HG02571 (cell line): ENCODE measurements around the gene ADAM8.

ENCODE experiments used
- ATAC-seq: cut with Tn5 transposase; IDR thresholded peaks from one replicate; pipeline ENCODE4 v1.9.1; 2021; ENCODE audit warnings: mild to moderate bottlenecking, moderate library complexity; ENCODE audit not compliant: unreplicated experiment

Gene ADAM8

DNA sequence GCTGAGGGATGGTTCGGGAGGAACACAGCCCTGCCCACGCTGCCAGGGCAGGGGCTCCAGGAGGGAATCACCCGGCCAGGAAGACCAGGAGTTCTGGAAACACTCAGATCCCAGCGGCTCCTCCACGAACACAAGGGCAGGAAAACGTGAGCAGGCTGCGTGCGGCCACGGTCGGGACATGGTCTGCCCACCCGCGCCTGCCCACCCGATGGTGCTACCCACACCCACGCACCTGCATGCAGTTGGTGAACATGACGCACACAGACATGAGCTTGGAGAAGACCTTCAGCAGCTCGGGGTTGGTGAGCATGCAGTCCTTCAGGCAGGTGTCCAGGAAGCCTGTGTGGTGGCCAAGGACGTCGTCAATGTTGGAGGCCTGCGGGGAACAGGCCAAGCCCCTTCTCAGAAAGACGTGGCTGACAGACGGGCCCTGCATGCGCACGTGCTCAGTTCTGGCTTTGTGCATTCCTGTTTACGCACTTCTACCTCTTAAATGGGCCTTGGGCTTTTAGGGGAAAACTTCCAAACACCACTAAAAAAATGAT lies 6.2 kb upstream of the ADAM8 start:
- ATAC-seq = no peak

- no peak for ATAC-seq
Observed at GRCh38 chr10:133281628-133282372, 5.1 kb upstream of the ADAM8 start.

GRCh38 chr10:133281084-133281483 lies 4.4 kb upstream of the ADAM8 start:
- no peak for ATAC-seq

GRCh38 chr10:133280391-133281059 lies 3.9 kb upstream of the ADAM8 start:
- no peak for ATAC-seq

DNA sequence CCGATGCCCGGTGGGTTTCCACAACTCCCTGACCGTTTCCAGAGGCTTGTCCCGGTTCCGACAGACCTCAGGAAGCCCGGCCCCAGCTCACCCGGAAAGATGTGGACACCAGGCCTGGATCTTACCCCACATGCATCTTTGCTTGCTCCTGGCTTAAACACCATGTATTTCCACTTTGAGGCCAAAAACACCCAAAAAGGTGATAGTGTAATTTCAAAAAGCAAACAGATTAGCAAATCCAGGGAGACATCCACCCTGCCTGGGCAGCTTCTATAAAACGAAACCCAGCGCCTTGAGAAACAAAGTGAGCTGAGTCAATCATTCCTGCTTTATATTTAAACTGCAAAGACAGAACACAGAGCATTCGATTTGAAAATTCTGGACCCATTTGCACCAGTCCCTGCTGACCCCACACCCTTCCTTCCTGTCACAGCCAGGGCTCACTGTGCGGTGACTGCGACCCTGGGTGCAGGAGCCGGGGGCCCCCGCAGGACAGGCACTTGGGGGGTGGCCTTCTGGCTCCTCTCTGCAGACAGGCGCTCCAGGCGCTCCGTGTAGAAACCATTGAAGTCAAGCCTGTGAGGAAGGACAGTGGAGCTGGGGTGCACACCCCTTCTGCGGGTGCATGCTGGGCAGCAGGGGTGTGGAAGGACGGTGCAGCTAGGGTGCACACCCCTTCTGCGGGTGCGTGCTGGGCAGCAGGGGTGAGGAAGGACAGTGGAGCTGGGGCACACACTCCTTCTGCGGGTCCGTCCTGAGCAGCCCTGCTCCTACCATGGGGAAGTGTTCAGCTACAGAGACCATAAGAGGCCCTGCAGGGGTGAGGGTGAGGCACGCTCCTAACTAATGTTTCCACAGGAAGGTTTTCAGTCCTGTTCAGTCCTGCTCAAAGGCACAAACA lies 2.9 kb upstream of the ADAM8 start:
- ATAC-seq = no peak

GRCh38 chr10:133278577-133279265 lies 2.1 kb upstream of the ADAM8 start:
- no peak for ATAC-seq

GRCh38 chr10:133277993-133278576 lies 1.4 kb upstream of the ADAM8 start:
- ATAC-seq = no peak

GRCh38 chr10:133277277-133277992 lies 767 bp upstream of the ADAM8 start:
- no peak for ATAC-seq

DNA sequence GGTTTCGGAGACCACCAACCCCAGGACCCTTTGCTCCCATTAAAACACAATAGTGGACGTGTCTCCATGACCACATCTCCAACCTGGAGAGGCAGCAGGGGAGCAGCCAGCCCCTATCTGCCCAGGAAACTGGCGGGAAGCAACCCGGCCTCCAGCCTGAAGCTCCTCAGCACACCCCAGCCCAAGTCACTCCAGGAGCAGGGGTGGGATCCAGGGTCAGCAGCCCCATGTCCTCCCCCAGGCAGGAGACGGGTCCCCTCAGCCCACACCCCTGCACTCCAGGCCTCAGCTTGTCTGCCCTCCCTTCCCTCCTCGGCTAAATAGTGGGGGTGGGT lies 601 bp downstream of the ADAM8 start:
- ATAC-seq = no peak

DNA sequence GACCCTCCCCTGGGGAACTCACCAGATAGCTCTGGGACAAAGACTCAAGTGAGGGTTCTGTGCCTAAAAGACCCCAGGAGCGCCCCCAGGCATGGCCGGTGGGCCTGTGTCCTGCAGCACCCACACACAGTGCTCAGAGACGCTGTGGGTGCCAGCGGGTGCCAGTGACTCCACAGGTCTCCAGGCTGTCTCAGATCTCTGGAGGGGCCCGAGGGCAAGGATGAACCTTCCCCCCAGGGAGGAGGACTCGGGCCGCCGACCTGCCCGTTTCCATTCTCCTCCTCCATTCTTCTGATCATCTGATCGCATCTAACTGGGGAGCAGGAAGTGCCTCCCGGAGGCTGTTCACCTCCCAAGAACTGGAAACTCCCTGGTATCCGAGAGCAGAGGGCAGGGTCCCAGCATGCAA lies 980 bp downstream of the ADAM8 start:
- ATAC-seq = peak; percentile 36

- ATAC-seq = peak; percentile 49
Observed at GRCh38 chr10:133274751-133275683, 1.7 kb downstream of the ADAM8 start.

DNA sequence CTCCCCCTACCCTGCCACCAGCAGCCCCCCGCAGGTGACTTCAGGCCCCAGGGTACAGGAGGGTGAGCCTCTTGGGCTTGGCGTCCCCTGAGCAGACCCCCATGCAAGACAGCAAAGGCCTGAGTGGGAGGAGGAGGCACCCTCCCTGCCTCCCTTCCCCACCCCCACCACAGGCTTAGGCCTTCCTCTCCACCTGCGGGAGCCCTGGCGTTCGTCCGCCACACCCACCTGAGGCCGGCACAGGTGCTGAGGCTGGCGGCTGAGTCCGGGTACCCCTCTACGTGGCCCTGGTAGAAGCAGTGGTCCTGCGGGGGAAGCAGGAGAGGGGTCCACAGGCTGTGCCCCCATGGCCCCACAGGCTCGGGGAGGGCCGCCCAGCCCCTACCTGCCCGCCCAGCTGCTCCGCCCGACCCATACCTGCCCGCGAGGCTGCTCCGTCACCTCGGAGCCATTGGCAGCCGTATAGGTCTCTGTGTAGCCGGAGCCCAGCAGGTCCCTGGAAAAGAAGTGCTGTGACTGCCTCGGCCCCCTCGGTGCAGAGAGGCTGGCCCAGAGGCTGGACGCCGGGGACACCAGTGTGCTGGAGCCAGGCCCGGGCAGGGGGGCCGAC lies 3.0 kb downstream of the ADAM8 start:
- no peak for ATAC-seq

- ATAC-seq = no peak
Observed at GRCh38 chr10:133272964-133273420, 3.7 kb downstream of the ADAM8 start.

DNA sequence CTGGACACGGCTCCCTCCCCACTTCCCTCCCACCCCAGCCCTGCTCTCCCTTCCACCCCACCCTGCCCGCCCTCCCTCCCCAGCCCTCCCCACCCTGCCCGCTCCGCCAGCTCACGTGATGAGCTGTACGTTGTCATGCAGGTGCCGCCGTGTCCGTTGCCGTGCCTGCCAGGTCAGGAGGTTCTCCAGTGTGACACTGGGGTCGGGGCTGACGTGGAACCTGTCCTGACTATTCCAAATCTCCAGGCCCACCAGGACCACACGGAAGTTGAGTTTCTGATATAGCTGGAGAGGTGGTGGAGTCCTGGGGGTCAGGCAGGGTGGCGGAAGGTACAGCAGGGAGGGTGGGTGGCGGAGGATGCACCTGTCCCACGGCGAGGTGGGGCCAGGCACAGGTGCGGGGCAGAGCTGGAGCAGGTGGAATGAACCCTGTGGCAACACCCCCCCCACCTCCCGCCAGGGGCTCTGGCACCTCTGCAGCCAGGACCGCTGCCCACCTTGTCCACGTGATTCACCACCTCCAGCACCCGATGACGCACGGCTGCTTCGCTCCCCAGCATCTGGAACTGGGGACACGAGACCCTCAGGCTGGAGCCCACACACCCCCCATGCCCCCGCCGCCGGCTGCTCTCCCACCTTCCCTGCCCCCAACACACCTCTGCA lies 4.2 kb downstream of the ADAM8 start:
- no peak for ATAC-seq

GRCh38 chr10:133271521-133272300 lies 5.0 kb downstream of the ADAM8 start:
- ATAC-seq = no peak

GRCh38 chr10:133270773-133271297 lies 5.8 kb downstream of the ADAM8 start:
- no peak for ATAC-seq

- no peak for ATAC-seq
Observed at GRCh38 chr10:133270204-133270603, 6.5 kb downstream of the ADAM8 start.
